ENCODE measurements around the gene GPX4. TPM values are rescaled to one million over a fixed set of nuclear protein-coding genes. Genes with fewer than 3 reads are reported as not detected.

The GPX4 gene
- total and polyA plus RNA-seq, 12 donors, result 244 to 487 (median 316) TPM

GRCh38 chr19:1085053-1085658, 18.6 kb upstream of the GPX4 start:
- intact Hi-C loops (cut with DNase I), result no loop called here
- Histone ChIP-seq H3K4me3 (no peak overlapping the region), H3K9me3 (no peaks in the 10 kb centered on the region), H3K36me3 (peaks cover 0 to 90% (median 12%) of the 10 kb centered on the region in 9 donors), H3K27me3 (peaks cover 0 to 3% (median 0%) of the 10 kb centered on the region in 7 donors), H3K4me1 (peaks cover 0 to 67% (median 5%) of the 10 kb centered on the region in 9 donors), H3K27ac (no peak overlapping the region)
- WGBS, 2 donors, result 61 to 73% methylated on average over 8 of the region's 8 CpGs
- ATAC-seq (no peak), DNase-seq (no peak)
- TF ChIP-seq CTCF (IDR thresholded peaks at IDR 0.05), result no peak

- DNase-seq, result no peak
- 71 to 72% methylated on average over 38 of the region's 38 CpGs for WGBS, 2 donors
- Histone ChIP-seq H3K4me1 (peaks cover 0 to 69% (median 5%) of the 10 kb centered on the region in 9 donors), H3K4me3 (no peak overlapping the region), H3K36me3 (peaks cover 0 to 90% (median 16%) of the 10 kb centered on the region in 9 donors), H3K9me3 (no peaks in the 10 kb centered on the region), H3K27me3 (peaks cover 0 to 3% (median 0%) of the 10 kb centered on the region in 7 donors), H3K27ac (no peak overlapping the region)
- ATAC-seq, result no peak
- intact Hi-C loops (cut with DNase I), result no loop called here
- no peak for TF ChIP-seq CTCF (IDR thresholded peaks at IDR 0.05)
Observed at GRCh38 chr19:1085676-1086442, 17.9 kb upstream of the GPX4 start.

GRCh38 chr19:1086613-1087012, 17.2 kb upstream of the GPX4 start:
- peak overlapping the region in 1 of 10 donors; percentile 88 for H3K27ac ChIP-seq
- no peak overlapping the region for H3K4me3 ChIP-seq
- 81 to 83% methylated on average over 21 of the region's 21 CpGs for WGBS, 2 donors
- H3K27me3 ChIP-seq, result peaks cover 0 to 3% (median 0%) of the 10 kb centered on the region in 7 donors
- intact Hi-C loops (cut with DNase I), result no loop called here
- peaks cover 0 to 63% (median 5%) of the 10 kb centered on the region in 9 donors for H3K4me1 ChIP-seq
- no peak for ATAC-seq
- DNase-seq, result no peak
- H3K9me3 ChIP-seq, result no peaks in the 10 kb centered on the region
- H3K36me3 ChIP-seq, result peaks cover 0 to 90% (median 23%) of the 10 kb centered on the region in 9 donors
- TF ChIP-seq CTCF (IDR thresholded peaks at IDR 0.05), result no peak

- no peak for TF ChIP-seq CTCF (IDR thresholded peaks at IDR 0.05)
- Histone ChIP-seq H3K4me3 (no peak overlapping the region), H3K27ac (peak overlapping the region in 9 of 10 donors; percentile 23 to 88 (median 46)), H3K27me3 (no peaks in the 10 kb centered on the region), H3K4me1 (peaks cover 0 to 54% (median 5%) of the 10 kb centered on the region in 9 donors), H3K36me3 (peaks cover 0 to 97% (median 26%) of the 10 kb centered on the region in 9 donors), H3K9me3 (no peaks in the 10 kb centered on the region)
- peak in 7 of 8 donors; percentile 26 to 75 (median 39) for ATAC-seq
- no peak for DNase-seq
- intact Hi-C loops (cut with DNase I), result no loop called here
- WGBS, 2 donors, result 72% methylated on average over 27 of the region's 27 CpGs
Observed at GRCh38 chr19:1087813-1088415, 15.9 kb upstream of the GPX4 start.

Data from heart right ventricle (tissue), 16 donors.